ENCODE data around the gene KLF16.
A peak's percentile ranks its signal among the peaks of the same experiment; 100 is the strongest.
"Not testable (repeated sequence)": the region's sequence is repeated elsewhere in the genome, so short reads cannot be mapped to it uniquely, and the experiment has no call there.

Gene KLF16

DNA sequence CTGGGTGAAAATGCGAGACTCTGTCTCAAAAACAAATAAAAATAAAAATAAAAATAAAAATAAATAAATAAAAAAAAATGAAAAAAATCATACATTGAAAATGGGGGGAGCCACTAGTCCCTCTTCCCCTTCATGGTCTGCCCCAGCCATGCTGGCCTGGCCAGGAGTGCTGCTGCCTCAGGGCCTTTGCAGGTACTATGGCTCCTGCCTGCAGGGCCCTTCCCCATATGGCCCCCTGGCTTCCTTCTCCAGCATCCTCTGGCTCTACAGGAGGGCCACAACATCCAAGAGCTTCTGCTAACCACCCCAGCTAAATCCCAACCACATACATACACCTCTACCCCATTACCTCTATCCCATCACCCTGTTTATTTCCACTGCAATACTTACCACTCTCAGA lies 26.5 kb upstream of the KLF16 start:
- Histone ChIP-seq H3K27ac (no peak overlapping the region; the same call in 1 of the 2 replicates), H3K36me3 (ENCODE audit: insufficient read depth, low read length) (no peaks in the 10 kb centered on the region), H3K9me3 (ENCODE audit: low read depth, low read length) (no peaks in the 10 kb centered on the region), H3K9ac (ENCODE audit: insufficient read length) (no peak overlapping the region), H3K4me3 (no peak overlapping the region)
- DNase-seq (ENCODE audit: low read depth, low spot score) = no peak
- TF ChIP-seq POLR2AphosphoS5 (IDR thresholded peaks at IDR 0.05; ENCODE audit: borderline replicate concordance, low read depth, low read length) (no peak), FOXP2 (optimal IDR thresholded peaks at IDR 0.05; ENCODE audit: control extremely low read depth, extremely low read length, insufficient read depth) (no peak), EZH2 (IDR thresholded peaks at IDR 0.05) (no peak)

DNA sequence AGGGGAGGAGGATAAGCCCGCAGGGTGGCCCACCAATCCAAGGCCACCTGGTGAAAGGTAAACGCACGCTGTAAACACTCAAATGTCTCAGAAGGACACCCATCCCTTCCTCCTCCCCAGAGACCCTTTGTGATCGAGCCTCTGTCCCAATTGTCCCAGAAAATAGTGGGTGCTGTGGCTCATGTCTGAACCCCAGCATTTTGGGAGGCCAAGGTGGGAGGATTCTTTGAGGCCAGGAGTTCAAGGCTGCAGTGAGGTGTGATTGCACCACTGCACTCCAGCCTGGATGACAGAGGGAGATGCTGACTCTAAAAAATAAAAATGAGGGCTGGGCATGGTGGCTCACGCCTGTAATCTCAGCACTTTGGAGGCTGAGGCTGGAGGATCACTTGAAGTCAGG lies 25.0 kb upstream of the KLF16 start:
- no peak overlapping the region for H3K9ac ChIP-seq (ENCODE audit: insufficient read length)
- H3K27ac ChIP-seq = no peak overlapping the region
- no peak for DNase-seq (ENCODE audit: low read depth, low spot score)
- no peak overlapping the region for H3K4me3 ChIP-seq
- TF ChIP-seq EZH2 (IDR thresholded peaks at IDR 0.05) (no peak), FOXP2 (optimal IDR thresholded peaks at IDR 0.05; ENCODE audit: control extremely low read depth, extremely low read length, insufficient read depth) (no peak), POLR2AphosphoS5 (IDR thresholded peaks at IDR 0.05; ENCODE audit: borderline replicate concordance, low read depth, low read length) (no peak)
- H3K36me3 ChIP-seq (ENCODE audit: insufficient read depth, low read length) = no peaks in the 10 kb centered on the region
- H3K9me3 ChIP-seq (ENCODE audit: low read depth, low read length) = no peaks in the 10 kb centered on the region

DNA sequence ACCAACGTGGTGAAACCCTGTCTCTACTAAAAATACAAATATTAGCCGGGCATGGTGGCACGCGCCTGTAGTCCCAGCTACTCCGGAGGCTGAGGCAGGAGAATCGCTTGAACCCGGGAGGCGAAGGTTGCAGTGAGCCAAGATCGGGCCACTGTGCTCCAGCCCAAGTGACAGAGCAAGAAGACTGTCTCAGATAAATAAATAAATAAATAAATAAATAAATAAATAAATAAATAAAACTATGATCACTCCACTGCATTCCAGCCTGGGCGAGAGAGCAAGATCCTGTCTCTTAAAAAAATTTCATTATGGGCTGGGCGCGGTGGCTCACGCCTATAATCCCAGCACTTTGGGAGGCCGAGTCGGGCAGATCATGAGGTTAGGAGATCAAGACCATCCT lies 23.0 kb upstream of the KLF16 start:
- not testable (repeated sequence) for H3K9me3 ChIP-seq (ENCODE audit: low read depth, low read length); H3K36me3 ChIP-seq (ENCODE audit: insufficient read depth, low read length); DNase-seq (ENCODE audit: low read depth, low spot score); H3K4me3 ChIP-seq; H3K9ac ChIP-seq (ENCODE audit: insufficient read length)
- 0 out of 2 replicates have a peak overlapping the region, but pooled peaks have one; percentile 42 for H3K27ac ChIP-seq

DNA sequence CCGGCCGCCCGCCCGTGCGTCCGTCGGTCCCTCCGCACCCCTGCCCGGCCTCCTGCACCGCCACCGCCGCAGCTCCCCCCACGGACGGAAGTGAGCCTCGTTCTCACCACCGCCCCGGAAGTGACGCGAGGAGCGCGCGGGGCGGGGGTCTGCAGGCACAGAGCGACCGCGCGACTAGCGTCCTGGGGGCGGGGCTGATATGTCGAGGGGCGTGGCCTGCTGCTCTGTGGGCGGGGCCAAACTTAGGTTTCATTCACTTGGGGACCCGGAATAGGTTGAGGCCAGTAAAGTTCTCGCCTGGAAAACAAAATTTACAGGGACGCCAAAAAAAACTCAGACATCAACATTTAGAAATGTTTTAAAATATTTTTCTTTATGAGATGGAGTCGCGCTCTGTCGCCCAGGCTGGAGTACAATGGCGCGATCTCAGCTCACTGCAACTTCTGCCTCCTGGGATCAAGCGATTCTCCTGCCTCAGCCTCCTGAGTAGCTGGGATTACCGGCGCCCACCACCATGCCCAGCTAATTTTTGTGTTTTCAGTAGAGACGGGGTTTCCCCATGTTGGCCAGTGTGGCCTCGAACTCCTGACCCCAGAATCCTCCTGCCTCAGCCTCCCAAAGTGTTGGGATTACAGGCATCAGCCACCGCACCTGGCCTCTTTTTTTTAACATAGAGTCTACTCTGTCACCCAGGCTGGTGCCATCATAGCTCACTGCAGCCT lies 22.2 kb upstream of the KLF16 start, which contains the start of gene ABHD17A:
ABHD17A (minus strand) TSS at position 99 of the 722 bp plus-strand sequence. CDS start 3,930 bp downstream, outside the sequence.
- TF ChIP-seq POLR2AphosphoS5 (IDR thresholded peaks at IDR 0.05; ENCODE audit: borderline replicate concordance, low read depth, low read length) (peak; percentile 61; the same call in 1 of the 2 replicates), FOXP2 (optimal IDR thresholded peaks at IDR 0.05; ENCODE audit: control extremely low read depth, extremely low read length, insufficient read depth) (peak; percentile 81)
- H3K9me3 ChIP-seq (ENCODE audit: low read depth, low read length); H3K36me3 ChIP-seq (ENCODE audit: insufficient read depth, low read length); DNase-seq (ENCODE audit: low read depth, low spot score): not testable (repeated sequence)
- H3K27ac ChIP-seq = peak within 1 kb of the TSS; percentile 42; the same call in 1 of the 2 replicates
- H3K9ac ChIP-seq (ENCODE audit: insufficient read length) = peak within 1 kb of the TSS; percentile 93
- H3K4me3 ChIP-seq = peak within 1 kb of the TSS; percentile 88

DNA sequence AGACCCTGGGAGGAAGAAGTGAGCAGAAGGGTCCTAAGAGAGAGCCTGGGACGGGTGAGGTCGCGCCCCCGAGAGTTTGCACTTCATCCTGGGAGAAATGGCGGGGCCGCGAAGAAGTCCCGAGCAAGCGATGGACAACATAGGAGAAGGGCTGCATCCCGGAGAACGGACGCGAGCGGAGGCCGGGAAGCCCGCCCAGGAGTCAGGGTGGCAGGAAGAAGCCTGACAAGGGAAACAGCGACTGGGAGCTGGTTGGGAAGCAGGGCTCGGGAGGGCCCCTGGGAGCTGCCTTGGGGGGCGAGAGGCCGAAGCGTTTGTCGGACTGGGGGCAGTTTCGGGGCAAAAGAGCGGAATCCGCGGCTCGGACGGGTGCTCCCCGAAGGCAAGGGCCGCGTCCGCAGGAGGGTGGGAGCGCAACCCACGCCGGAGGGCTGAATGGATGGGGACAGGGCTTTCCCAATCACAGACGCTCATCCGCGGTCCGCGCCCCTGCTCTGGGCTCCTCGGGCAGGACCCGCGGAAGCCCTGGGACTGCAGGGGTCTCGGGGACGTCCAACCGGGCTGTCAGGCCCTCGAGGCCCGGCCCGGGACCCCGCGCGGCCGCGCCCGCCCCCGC lies 21.4 kb upstream of the KLF16 start:
- Histone ChIP-seq H3K4me3 (peak overlapping the region; percentile 88), H3K9me3 (ENCODE audit: low read depth, low read length) (no peaks in the 10 kb centered on the region), H3K9ac (ENCODE audit: insufficient read length) (peak overlapping the region; percentile 93), H3K27ac (no peak overlapping the region), H3K36me3 (ENCODE audit: insufficient read depth, low read length) (no peaks in the 10 kb centered on the region)
- TF ChIP-seq POLR2AphosphoS5 (IDR thresholded peaks at IDR 0.05; ENCODE audit: borderline replicate concordance, low read depth, low read length) (no peak), EZH2 (IDR thresholded peaks at IDR 0.05) (no peak), FOXP2 (optimal IDR thresholded peaks at IDR 0.05; ENCODE audit: control extremely low read depth, extremely low read length, insufficient read depth) (no peak)
- no peak for DNase-seq (ENCODE audit: low read depth, low spot score)

DNA sequence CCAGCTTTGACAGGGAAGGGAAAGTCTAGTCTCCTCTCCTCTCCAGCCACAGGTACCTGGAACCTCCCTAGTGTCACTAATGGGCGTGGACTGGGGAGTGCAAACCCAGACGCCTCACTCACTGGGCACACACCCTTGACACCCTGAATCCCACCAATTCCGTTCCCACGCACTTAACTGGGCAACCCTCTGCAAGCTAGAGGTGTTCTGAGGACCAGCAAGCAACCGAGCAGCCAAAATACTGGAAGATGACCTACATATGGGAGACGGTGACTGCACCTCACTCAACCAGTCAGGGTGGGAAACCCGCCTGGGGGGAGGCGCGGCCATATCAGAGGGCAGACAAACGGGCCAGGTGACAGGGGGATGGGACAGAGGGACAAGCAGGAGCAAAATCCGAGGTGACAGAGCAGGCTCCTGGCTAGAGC lies 20.9 kb upstream of the KLF16 start:
- H3K9ac ChIP-seq (ENCODE audit: insufficient read length) = peak overlapping the region; percentile 93
- no peak overlapping the region for H3K27ac ChIP-seq
- no peaks in the 10 kb centered on the region for H3K9me3 ChIP-seq (ENCODE audit: low read depth, low read length)
- peak overlapping the region; percentile 88 for H3K4me3 ChIP-seq
- DNase-seq (ENCODE audit: low read depth, low spot score) = no peak
- TF ChIP-seq EZH2 (IDR thresholded peaks at IDR 0.05) = no peak
- no peak for TF ChIP-seq FOXP2 (optimal IDR thresholded peaks at IDR 0.05; ENCODE audit: control extremely low read depth, extremely low read length, insufficient read depth)
- no peak for TF ChIP-seq POLR2AphosphoS5 (IDR thresholded peaks at IDR 0.05; ENCODE audit: borderline replicate concordance, low read depth, low read length)
- H3K36me3 ChIP-seq (ENCODE audit: insufficient read depth, low read length) = no peaks in the 10 kb centered on the region

DNA sequence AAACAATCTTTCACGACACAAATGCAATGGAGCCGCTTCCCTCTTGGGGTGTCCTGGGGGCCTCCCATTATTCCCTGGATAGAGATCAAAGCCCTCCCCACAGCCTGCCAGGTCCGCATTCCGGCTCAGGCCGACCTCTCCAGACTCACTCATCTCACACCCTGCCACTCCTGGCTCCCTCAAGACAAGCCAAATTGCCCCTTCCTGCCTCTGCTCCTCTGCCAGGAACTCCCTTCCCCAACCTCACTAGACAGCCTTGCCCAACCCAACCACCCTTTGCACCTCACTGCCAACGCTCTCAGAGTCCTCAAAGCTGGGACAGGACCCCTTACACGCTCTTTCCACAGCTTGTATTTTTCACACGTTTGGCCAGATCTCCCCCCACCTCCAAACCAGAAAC lies 20.4 kb upstream of the KLF16 start:
- peak overlapping the region; percentile 88 for H3K4me3 ChIP-seq
- no peaks in the 10 kb centered on the region for H3K9me3 ChIP-seq (ENCODE audit: low read depth, low read length)
- no peaks in the 10 kb centered on the region for H3K36me3 ChIP-seq (ENCODE audit: insufficient read depth, low read length)
- no peak for DNase-seq (ENCODE audit: low read depth, low spot score)
- peak overlapping the region; percentile 93 for H3K9ac ChIP-seq (ENCODE audit: insufficient read length)
- no peak for TF ChIP-seq EZH2 (IDR thresholded peaks at IDR 0.05)
- no peak for TF ChIP-seq POLR2AphosphoS5 (IDR thresholded peaks at IDR 0.05; ENCODE audit: borderline replicate concordance, low read depth, low read length)
- no peak for TF ChIP-seq FOXP2 (optimal IDR thresholded peaks at IDR 0.05; ENCODE audit: control extremely low read depth, extremely low read length, insufficient read depth)
- H3K27ac ChIP-seq = no peak overlapping the region

DNA sequence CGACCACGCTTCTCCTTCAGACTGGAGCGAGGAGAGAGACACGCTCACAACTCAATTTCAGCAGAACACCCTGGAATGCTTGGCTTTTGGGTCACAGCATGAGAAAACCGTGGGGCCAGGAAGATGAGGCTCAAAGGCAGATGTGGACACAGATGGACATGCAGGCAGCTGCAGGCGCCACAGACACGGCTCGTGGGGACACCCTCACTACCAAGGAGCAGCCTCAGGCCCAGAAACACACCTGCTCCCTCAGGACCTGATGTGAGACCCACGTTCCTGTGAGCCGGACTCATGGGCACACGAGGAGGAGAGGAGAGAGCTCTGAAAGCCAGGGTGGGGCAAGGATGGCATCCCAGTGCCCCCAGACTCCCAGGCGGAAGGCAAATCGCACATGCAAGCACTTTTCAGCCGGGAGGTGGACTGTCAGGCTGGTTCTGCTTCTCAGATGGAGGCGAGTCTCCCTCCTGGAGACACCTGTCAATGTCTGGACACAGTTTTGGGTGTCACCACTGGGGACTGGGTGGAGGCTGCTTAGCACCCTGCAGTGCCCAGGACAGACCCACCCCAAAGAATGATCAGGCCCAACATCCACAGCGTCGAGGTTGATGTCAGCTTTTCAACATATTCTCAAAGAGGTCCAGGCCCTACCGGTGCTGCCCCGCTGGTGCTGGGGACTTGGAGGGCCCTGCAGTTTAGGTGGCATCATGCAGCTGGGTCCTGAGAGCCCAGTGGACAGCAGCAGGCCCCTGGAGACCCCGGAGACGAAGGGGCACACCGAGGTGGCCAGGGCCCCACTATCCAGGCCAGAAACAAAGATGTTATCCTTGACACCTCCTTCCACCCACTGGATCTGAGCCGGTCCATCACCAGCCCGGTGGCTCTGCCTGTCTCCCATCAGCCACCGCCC lies 19.7 kb upstream of the KLF16 start:
- Histone ChIP-seq H3K36me3 (ENCODE audit: insufficient read depth, low read length) (no peaks in the 10 kb centered on the region), H3K4me3 (peak overlapping the region; percentile 88; the same call in 1 of the 2 replicates), H3K9ac (ENCODE audit: insufficient read length) (peak overlapping the region; percentile 93), H3K9me3 (ENCODE audit: low read depth, low read length) (no peaks in the 10 kb centered on the region), H3K27ac (0 out of 2 replicates have a peak overlapping the region, but pooled peaks have one; percentile 7)
- DNase-seq (ENCODE audit: low read depth, low spot score) = no peak
- TF ChIP-seq POLR2AphosphoS5 (IDR thresholded peaks at IDR 0.05; ENCODE audit: borderline replicate concordance, low read depth, low read length) (no peak), FOXP2 (optimal IDR thresholded peaks at IDR 0.05; ENCODE audit: control extremely low read depth, extremely low read length, insufficient read depth) (no peak), EZH2 (IDR thresholded peaks at IDR 0.05) (no peak)

Data from SK-N-MC (cell line).